Neural cell (in vitro differentiated cells): ENCODE measurements around the gene DTNBP1. TPM values are rescaled to one million over a fixed set of nuclear protein-coding genes. Genes with fewer than 3 reads are reported as not detected.

Experiments
- H2AFZ ChIP-seq: fragments of 200-600, 300-800 bp; sonication (generic), shearing (Covaris generic); 2 replicates; pipeline ENCODE4 v1.6.0; 2014; ENCODE audit warnings: low read depth, mild to moderate bottlenecking, antibody characterized with exemption, low read length, moderate library complexity
- H3F3A ChIP-seq: fragments of 200-600 bp; shearing (Covaris generic); 2 replicates; pipeline ENCODE4 v1.6.1; 2016; ENCODE audit warnings: mild to moderate bottlenecking, moderate library complexity, mixed read lengths, antibody characterized with exemption, low read length; ENCODE audit not compliant: insufficient read depth, poor library complexity, severe bottlenecking
- H3K27ac ChIP-seq: fragments of 200-600, 300-800 bp; sonication (generic), shearing (Covaris generic); 2 replicates; pipeline ENCODE4 v1.5.1; 2014; ENCODE audit warnings: mild to moderate bottlenecking, low read length, moderate library complexity
- H3K27me3 ChIP-seq: fragments of 300-800, 200-600 bp; sonication (generic), shearing (Covaris generic); 2 replicates; pipeline ENCODE4 v1.6.0; 2014; ENCODE audit warnings: mild to moderate bottlenecking, low read depth, low read length, moderate library complexity; ENCODE audit not compliant: insufficient read depth
- H3K36me3 ChIP-seq: fragments of 300-800, 200-600 bp; sonication (generic), shearing (Covaris generic); 2 replicates; pipeline ENCODE4 v1.5.1; 2014; ENCODE audit warnings: mild to moderate bottlenecking, antibody characterized with exemption, low read length, moderate library complexity; ENCODE audit not compliant: insufficient read depth
- H3K4me2 ChIP-seq: fragments of 300-800, 200-600 bp; sonication (generic), shearing (Covaris generic); 2 replicates; pipeline ENCODE4 v1.6.0; 2014; ENCODE audit warnings: mild to moderate bottlenecking, low read length
- H3K4me3 ChIP-seq: fragments of 300-800, 200-600 bp; sonication (generic), shearing (Covaris generic); 2 replicates; pipeline ENCODE4 v1.5.1; 2014; ENCODE audit warnings: mild to moderate bottlenecking, low read length, moderate library complexity
- H3K79me2 ChIP-seq: fragments of 200-600 bp; shearing (Covaris generic); replicated peaks from 2 replicates; pipeline ENCODE4 v1.6.0; 2014; ENCODE audit warnings: mild to moderate bottlenecking, low read length, moderate library complexity; ENCODE audit not compliant: insufficient read depth
- H3K9ac ChIP-seq: fragments of 300-800, 200-600 bp; sonication (generic), shearing (Covaris generic); 2 replicates; pipeline ENCODE4 v1.6.1; 2016; ENCODE audit warnings: mild to moderate bottlenecking, low read length, mixed read lengths
- H3K9me2 ChIP-seq: fragments of 200-600 bp; shearing (Covaris generic); 2 replicates; pipeline ENCODE4 v1.6.1; 2016; ENCODE audit warnings: mild to moderate bottlenecking, low read length, mixed read lengths; ENCODE audit not compliant: insufficient read depth
- H3K9me3 ChIP-seq: fragments of 200-600, 300-800 bp; sonication (generic), shearing (Covaris generic); 2 replicates; pipeline ENCODE4 v1.6.1; 2016; ENCODE audit warnings: mild to moderate bottlenecking, mixed run types, low read length, moderate library complexity, mixed read lengths
- H4K20me1 ChIP-seq: fragments of 200-600 bp; shearing (Covaris generic); 2 replicates; pipeline ENCODE4 v1.6.1; 2016; ENCODE audit warnings: mild to moderate bottlenecking, mixed run types; ENCODE audit not compliant: insufficient read depth
- EP300 ChIP-seq: fragments of 450-650 bp; conservative IDR thresholded peaks from 2 replicates; pipeline ENCODE4 v1.6.1; 2014; ENCODE audit warnings: antibody characterized with exemption, mild to moderate bottlenecking, moderate library complexity; ENCODE audit not compliant: poor library complexity, severe bottlenecking
- EZH2 ChIP-seq: fragments of 200-600, 300-800 bp; shearing (Covaris generic), sonication (generic); IDR thresholded peaks from 2 replicates; pipeline ENCODE4 v1.6.1; 2014; ENCODE audit warnings: antibody characterized with exemption, low read length, borderline replicate concordance, mild to moderate bottlenecking; ENCODE audit not compliant: insufficient read depth, poor library complexity, severe bottlenecking
- MXI1 ChIP-seq: fragments of 450-650 bp; conservative IDR thresholded peaks from 2 replicates; pipeline ENCODE4 v1.6.1; 2014; ENCODE audit warnings: antibody characterized with exemption, mild to moderate bottlenecking; ENCODE audit not compliant: poor library complexity, severe bottlenecking
- POLR2AphosphoS5 ChIP-seq: IDR thresholded peaks from 2 replicates; pipeline ENCODE4 v1.6.1; 2012
- RAD21 ChIP-seq: fragments of 450-650 bp; conservative IDR thresholded peaks from 2 replicates; pipeline ENCODE4 v1.6.1; 2014; ENCODE audit warnings: antibody characterized with exemption, mild to moderate bottlenecking, moderate library complexity
- SMC3 ChIP-seq: fragments of 450-650 bp; conservative IDR thresholded peaks from 2 replicates; pipeline ENCODE4 v1.6.1; 2014; ENCODE audit warnings: antibody characterized with exemption, mild to moderate bottlenecking, moderate library complexity; ENCODE audit not compliant: poor library complexity
- TAF1 ChIP-seq: IDR thresholded peaks from 2 replicates; pipeline ENCODE4 v1.6.1; 2012; ENCODE audit warnings: low read depth
- polyA plus RNA-seq: library from polyadenylated mRNA; depleted of rRNA; stranded (reverse); fragments of >200 nt; gene quantifications from 2 replicates; pipeline ENCODE4 v1.2.3, GENCODE V29; 2014
- TF ChIP-seq, protein P1 (sequence below): fragments of 450-650 bp; IDR thresholded peaks from 2 replicates; pipeline ENCODE4 v1.5.1; 2014; ENCODE audit warnings: antibody characterized with exemption, mild to moderate bottlenecking, moderate library complexity; ENCODE audit not compliant: poor library complexity, severe bottlenecking
- TF ChIP-seq, protein P2 (sequence below): IDR thresholded peaks from 2 replicates; pipeline ENCODE4 v1.6.1; 2012; ENCODE audit warnings: borderline replicate concordance

DTNBP1 gene
- polyA plus RNA-seq, 1 donor from 2014 or later, result 22.6 TPM

DNA sequence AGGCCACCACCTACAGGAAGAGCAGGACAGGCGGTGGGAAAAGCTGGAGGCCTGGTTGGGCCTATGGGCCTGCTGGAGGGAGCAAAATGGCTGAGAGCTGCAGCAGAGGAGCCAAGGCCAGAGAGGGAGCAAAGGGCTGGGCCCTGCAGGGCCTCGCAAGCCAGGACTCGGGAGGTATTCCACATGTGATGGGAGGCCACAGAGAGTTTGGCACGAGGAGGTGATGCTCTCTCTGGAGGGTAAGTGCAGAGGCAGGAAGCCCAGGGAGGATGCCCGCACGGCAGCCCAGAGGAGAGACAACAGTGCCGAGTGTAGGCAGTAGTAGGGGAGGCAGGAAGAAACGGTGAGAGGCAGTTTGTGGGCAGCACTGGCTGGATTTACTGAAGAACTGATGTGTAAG is 85.7 kb downstream of the DTNBP1 start:
- no peaks in the 10 kb centered on the region for H4K20me1 ChIP-seq
- TF ChIP-seq EP300 (no peak), MXI1 (no peak), TAF1 (no peak), EZH2 (no peak), POLR2AphosphoS5 (no peak), SMC3 (no peak)
- TF ChIP-seq, protein P1, sequence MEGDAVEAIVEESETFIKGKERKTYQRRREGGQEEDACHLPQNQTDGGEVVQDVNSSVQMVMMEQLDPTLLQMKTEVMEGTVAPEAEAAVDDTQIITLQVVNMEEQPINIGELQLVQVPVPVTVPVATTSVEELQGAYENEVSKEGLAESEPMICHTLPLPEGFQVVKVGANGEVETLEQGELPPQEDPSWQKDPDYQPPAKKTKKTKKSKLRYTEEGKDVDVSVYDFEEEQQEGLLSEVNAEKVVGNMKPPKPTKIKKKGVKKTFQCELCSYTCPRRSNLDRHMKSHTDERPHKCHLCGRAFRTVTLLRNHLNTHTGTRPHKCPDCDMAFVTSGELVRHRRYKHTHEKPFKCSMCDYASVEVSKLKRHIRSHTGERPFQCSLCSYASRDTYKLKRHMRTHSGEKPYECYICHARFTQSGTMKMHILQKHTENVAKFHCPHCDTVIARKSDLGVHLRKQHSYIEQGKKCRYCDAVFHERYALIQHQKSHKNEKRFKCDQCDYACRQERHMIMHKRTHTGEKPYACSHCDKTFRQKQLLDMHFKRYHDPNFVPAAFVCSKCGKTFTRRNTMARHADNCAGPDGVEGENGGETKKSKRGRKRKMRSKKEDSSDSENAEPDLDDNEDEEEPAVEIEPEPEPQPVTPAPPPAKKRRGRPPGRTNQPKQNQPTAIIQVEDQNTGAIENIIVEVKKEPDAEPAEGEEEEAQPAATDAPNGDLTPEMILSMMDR, result no peak

DNA sequence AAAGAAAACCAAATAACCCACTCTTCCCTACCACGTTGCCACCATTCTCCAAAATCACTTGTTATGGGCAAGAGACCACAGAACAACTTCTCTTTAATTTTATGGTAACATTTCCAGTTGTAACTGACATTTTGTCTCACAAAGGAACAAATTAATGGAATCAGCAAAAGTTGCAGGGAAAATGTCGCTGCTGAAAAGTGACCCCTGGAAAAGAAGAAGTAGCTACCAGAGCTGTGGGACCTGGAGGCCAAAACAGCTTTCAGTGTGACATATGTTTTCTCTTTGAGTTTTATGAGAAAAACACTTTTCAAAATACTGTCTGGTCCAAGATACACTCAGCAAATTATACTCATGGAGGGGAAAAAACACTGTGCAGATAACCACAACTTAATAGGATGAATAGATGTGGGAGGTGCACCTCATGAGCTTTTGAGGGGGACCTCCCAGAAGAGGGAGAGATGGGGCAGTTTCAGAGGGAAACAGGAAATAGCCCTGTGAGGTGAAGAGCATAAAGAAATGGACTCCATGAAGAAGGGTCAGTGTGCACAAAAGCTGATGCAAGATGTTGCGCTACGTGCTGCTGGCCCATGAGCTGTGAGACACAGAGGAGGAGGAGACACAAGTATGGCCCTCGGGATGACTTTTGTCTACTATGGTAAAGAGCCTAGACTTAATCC is 87.3 kb downstream of the DTNBP1 start:
- no peaks in the 10 kb centered on the region for H3F3A ChIP-seq
- no peak overlapping the region for H2AFZ ChIP-seq
- H3K4me3 ChIP-seq, result no peak overlapping the region
- TF ChIP-seq, protein P2, sequence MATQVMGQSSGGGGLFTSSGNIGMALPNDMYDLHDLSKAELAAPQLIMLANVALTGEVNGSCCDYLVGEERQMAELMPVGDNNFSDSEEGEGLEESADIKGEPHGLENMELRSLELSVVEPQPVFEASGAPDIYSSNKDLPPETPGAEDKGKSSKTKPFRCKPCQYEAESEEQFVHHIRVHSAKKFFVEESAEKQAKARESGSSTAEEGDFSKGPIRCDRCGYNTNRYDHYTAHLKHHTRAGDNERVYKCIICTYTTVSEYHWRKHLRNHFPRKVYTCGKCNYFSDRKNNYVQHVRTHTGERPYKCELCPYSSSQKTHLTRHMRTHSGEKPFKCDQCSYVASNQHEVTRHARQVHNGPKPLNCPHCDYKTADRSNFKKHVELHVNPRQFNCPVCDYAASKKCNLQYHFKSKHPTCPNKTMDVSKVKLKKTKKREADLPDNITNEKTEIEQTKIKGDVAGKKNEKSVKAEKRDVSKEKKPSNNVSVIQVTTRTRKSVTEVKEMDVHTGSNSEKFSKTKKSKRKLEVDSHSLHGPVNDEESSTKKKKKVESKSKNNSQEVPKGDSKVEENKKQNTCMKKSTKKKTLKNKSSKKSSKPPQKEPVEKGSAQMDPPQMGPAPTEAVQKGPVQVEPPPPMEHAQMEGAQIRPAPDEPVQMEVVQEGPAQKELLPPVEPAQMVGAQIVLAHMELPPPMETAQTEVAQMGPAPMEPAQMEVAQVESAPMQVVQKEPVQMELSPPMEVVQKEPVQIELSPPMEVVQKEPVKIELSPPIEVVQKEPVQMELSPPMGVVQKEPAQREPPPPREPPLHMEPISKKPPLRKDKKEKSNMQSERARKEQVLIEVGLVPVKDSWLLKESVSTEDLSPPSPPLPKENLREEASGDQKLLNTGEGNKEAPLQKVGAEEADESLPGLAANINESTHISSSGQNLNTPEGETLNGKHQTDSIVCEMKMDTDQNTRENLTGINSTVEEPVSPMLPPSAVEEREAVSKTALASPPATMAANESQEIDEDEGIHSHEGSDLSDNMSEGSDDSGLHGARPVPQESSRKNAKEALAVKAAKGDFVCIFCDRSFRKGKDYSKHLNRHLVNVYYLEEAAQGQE, result no peak
- no peak for TF ChIP-seq MXI1
- no peak for TF ChIP-seq POLR2AphosphoS5
- TF ChIP-seq, protein P1, result no peak
- TF ChIP-seq EP300, result no peak
- TF ChIP-seq EZH2, result no peak
- TF ChIP-seq RAD21, result no peak
- no peak for TF ChIP-seq SMC3
- no peak for TF ChIP-seq TAF1
- no peaks in the 10 kb centered on the region for H4K20me1 ChIP-seq
- no peaks in the 10 kb centered on the region for H3K27me3 ChIP-seq
- H3K79me2 ChIP-seq, result no peaks in the 10 kb centered on the region
- H3K36me3 ChIP-seq, result no peaks in the 10 kb centered on the region
- H3K4me2 ChIP-seq, result no peak overlapping the region
- H3K9me2 ChIP-seq, result no peaks in the 10 kb centered on the region
- H3K27ac ChIP-seq, result no peak overlapping the region
- H3K9ac ChIP-seq, result no peak overlapping the region
- H3K9me3 ChIP-seq, result no peaks in the 10 kb centered on the region

More for the DNA sequence above, 85.7 kb downstream of the DTNBP1 start:
- Histone ChIP-seq H3K4me2 (no peak overlapping the region), H3K4me3 (no peak overlapping the region), H3K79me2 (no peaks in the 10 kb centered on the region), H3K27me3 (no peaks in the 10 kb centered on the region), H3K36me3 (no peaks in the 10 kb centered on the region), H3K9me3 (no peaks in the 10 kb centered on the region), H3K27ac (no peak overlapping the region), H3F3A (no peaks in the 10 kb centered on the region), H3K9ac (no peak overlapping the region), H3K9me2 (no peaks in the 10 kb centered on the region), H2AFZ (no peak overlapping the region)
